HL-60 (cell line): Measurements from ENCODE around the gene COL20A1.
A peak's percentile ranks its signal among the peaks of the same experiment; 100 is the strongest.

Source experiments
- DNase-seq, 2 experiments: peaks; one replicate each; pipeline ENCODE4 v3.0.0-alpha.2; 2010 to 2020; ENCODE audit warnings: low read depth in 1 of 2, low spot score in 1 of 2
- H3K27ac ChIP-seq: fragments of 250-450 bp; sonication (Bioruptor Pico); replicated peaks from 2 replicates; pipeline ENCODE4 v1.5.1; 2020; ENCODE audit warnings: mild to moderate bottlenecking, moderate library complexity
- H3K27me3 ChIP-seq: fragments of 250-450 bp; sonication (Bioruptor Pico); 2 replicates; pipeline ENCODE4 v1.5.1; 2021; ENCODE audit warnings: mild to moderate bottlenecking, moderate library complexity; ENCODE audit not compliant: insufficient read depth, poor library complexity, severe bottlenecking
- H3K4me3 ChIP-seq: replicated peaks from 2 replicates; pipeline ENCODE4 v1.5.1; 2011; ENCODE audit warnings: mild to moderate bottlenecking, control low read depth, low read length; ENCODE audit not compliant: insufficient read depth
- CTCF ChIP-seq: IDR thresholded peaks from one replicate; pipeline ENCODE4 v1.5.1; 2011; ENCODE audit warnings: low read length, control low read depth, inconsistent platforms; ENCODE audit not compliant: insufficient read depth
- GABPA ChIP-seq: IDR thresholded peaks from 2 replicates; pipeline ENCODE4 v1.6.1; 2012; ENCODE audit warnings: low read depth
- POLR2AphosphoS5 ChIP-seq: IDR thresholded peaks from 2 replicates; pipeline ENCODE4 v1.6.1; 2012; ENCODE audit warnings: low read depth
- SPI1 ChIP-seq: IDR thresholded peaks from 2 replicates; pipeline ENCODE4 v1.6.1; 2012; ENCODE audit warnings: low read depth, mild to moderate bottlenecking, borderline replicate concordance
- TF ChIP-seq, protein P1 (sequence below): IDR thresholded peaks from 2 replicates; pipeline ENCODE4 v1.6.1; 2012; ENCODE audit warnings: low read depth; ENCODE audit not compliant: insufficient replicate concordance

The COL20A1 gene

DNA sequence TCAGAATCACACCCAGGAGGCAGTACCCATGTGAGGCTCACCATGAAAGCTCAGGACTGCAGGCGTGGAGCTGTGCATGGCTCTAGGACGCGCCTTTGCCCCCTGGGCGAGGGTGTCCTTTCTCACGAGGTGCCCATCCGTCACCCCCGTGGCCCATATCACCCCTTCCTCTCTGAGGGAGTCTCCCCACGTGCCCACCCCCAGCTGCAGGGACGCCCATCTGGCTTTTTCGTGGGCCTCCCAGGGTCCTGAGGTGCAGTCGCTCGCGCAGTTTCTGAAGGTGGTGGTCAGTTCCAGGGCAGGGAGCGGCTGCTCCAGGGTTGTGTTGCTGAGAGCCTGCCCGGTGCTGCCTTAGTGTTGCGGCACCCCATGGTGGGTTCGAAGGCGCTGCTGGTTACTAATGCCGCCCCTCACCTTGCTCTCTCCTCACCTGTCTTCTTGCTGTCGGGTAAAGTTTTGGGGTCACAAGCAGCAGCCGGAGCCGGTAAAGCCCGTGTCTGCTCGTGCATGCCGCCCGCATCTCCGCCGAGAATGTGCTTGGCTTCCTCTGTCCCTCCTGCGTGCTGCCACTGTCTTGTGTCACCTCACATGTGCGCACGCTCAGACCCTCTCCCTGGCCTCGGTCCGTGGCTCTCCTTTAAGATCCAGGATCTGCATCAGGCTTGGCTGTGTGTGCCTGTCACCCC lies 9.4 kb upstream of the COL20A1 start:
- H3K27ac ChIP-seq: no peak overlapping the region
- no peak overlapping the region for H3K4me3 ChIP-seq
- DNase-seq: no peak
- no peaks in the 10 kb centered on the region for H3K27me3 ChIP-seq
- no peak for TF ChIP-seq SPI1
- no peak for TF ChIP-seq GABPA
- TF ChIP-seq, protein P1, sequence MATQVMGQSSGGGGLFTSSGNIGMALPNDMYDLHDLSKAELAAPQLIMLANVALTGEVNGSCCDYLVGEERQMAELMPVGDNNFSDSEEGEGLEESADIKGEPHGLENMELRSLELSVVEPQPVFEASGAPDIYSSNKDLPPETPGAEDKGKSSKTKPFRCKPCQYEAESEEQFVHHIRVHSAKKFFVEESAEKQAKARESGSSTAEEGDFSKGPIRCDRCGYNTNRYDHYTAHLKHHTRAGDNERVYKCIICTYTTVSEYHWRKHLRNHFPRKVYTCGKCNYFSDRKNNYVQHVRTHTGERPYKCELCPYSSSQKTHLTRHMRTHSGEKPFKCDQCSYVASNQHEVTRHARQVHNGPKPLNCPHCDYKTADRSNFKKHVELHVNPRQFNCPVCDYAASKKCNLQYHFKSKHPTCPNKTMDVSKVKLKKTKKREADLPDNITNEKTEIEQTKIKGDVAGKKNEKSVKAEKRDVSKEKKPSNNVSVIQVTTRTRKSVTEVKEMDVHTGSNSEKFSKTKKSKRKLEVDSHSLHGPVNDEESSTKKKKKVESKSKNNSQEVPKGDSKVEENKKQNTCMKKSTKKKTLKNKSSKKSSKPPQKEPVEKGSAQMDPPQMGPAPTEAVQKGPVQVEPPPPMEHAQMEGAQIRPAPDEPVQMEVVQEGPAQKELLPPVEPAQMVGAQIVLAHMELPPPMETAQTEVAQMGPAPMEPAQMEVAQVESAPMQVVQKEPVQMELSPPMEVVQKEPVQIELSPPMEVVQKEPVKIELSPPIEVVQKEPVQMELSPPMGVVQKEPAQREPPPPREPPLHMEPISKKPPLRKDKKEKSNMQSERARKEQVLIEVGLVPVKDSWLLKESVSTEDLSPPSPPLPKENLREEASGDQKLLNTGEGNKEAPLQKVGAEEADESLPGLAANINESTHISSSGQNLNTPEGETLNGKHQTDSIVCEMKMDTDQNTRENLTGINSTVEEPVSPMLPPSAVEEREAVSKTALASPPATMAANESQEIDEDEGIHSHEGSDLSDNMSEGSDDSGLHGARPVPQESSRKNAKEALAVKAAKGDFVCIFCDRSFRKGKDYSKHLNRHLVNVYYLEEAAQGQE: no peak

DNA sequence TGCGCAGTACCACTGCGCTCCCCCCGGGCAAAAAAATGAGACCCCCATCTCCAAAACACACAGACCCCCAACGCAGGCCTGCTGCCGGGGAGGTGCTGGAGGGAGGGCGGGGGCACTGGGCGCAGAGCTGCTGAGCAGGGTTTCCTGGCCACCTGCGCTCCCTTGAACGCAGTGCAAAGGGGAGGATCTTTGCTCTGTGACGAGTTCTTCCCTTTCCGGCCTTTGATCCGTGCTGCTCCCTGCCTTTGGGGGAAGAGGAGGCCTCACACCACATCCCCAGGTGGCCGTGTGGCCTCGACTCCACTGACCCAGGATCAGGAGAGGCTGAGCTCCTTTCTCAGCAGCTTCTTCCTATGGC lies 8.9 kb upstream of the COL20A1 start:
- no peaks in the 10 kb centered on the region for H3K27me3 ChIP-seq
- TF ChIP-seq POLR2AphosphoS5 (no peak), SPI1 (no peak), CTCF (no peak), GABPA (no peak)
- TF ChIP-seq, protein P1: no peak
- H3K4me3 ChIP-seq: no peak overlapping the region
- DNase-seq: no peak
- peak overlapping the region; percentile 28; the same call in 1 of the 2 replicates for H3K27ac ChIP-seq

GRCh38 chr20:63284544-63284949 lies 8.4 kb upstream of the COL20A1 start:
- Histone ChIP-seq H3K27me3 (no peaks in the 10 kb centered on the region), H3K27ac (peak overlapping the region; percentile 28; the same call in 1 of the 2 replicates), H3K4me3 (no peak overlapping the region)
- no peak for DNase-seq
- no peak for TF ChIP-seq SPI1
- TF ChIP-seq GABPA: no peak
- TF ChIP-seq CTCF: no peak

GRCh38 chr20:63284981-63285524 lies 7.9 kb upstream of the COL20A1 start:
- TF ChIP-seq POLR2AphosphoS5: no peak
- no peak for TF ChIP-seq GABPA
- no peak for TF ChIP-seq CTCF
- TF ChIP-seq SPI1: no peak
- TF ChIP-seq, protein P1: no peak
- Histone ChIP-seq H3K27ac (no peak overlapping the region), H3K4me3 (no peak overlapping the region), H3K27me3 (no peaks in the 10 kb centered on the region)
- DNase-seq: no peak
